ENCODE measurements around the gene PARD3B. TPM values are rescaled to one million over a fixed set of nuclear protein-coding genes. Genes with fewer than 3 reads are reported as not detected.

Gene PARD3B
- total RNA-seq, 1 experiment from 2014 or later, result 7.6 TPM

GRCh38 chr2:205619600-205619999, 1074.3 kb downstream of the PARD3B start:
- H3K4me3 ChIP-seq, result no peak overlapping the region
- POLR2A ChIA-PET (ENCODE audit: unreplicated experiment), result no interaction called here

GRCh38 chr2:205627085-205627484, 1081.8 kb downstream of the PARD3B start:
- Histone ChIP-seq H3K36me3 (ENCODE audit: low read depth) (no peaks in the 10 kb centered on the region), H3K9me3 (ENCODE audit: insufficient read depth, low read depth) (no peaks in the 10 kb centered on the region), H3K9me2 (ENCODE audit: insufficient read depth) (no peaks in the 10 kb centered on the region), H3K4me1 (replicated peaks; ENCODE audit: insufficient read depth) (no peaks in the 10 kb centered on the region), H3K4me2 (no peak overlapping the region), H3K4me3 (no peak overlapping the region), H3F3A (ENCODE audit: insufficient read depth, low read depth) (no peaks in the 10 kb centered on the region), H3K27me3 (ENCODE audit: insufficient read depth, low read depth) (no peaks in the 10 kb centered on the region), H2AFZ (no peak overlapping the region), H3K79me2 (ENCODE audit: low read depth) (no peaks in the 10 kb centered on the region), H4K20me1 (ENCODE audit: insufficient read depth) (no peaks in the 10 kb centered on the region), H3K27ac (no peak overlapping the region)
- intact Hi-C loops (cut with micrococcal nuclease; ENCODE audit: unreplicated experiment), result no loop called here
- POLR2A ChIA-PET (ENCODE audit: unreplicated experiment), result no interaction called here
- no peak for TF ChIP-seq EZH2 (IDR thresholded peaks at IDR 0.05; ENCODE audit: low read depth)
- TF ChIP-seq CTCF (conservative IDR thresholded peaks at IDR 0.05), result no peak
- CTCF ChIA-PET, result no interaction called here
- DNase-seq, result no peak
- BruUV-seq (replicated peaks), result no TSS peak

More at GRCh38 chr2:205619600-205619999, 1074.3 kb downstream of the PARD3B start:
- H2AFZ ChIP-seq, result no peak overlapping the region
- DNase-seq, result no peak
- no peaks in the 10 kb centered on the region for H3K9me2 ChIP-seq (ENCODE audit: insufficient read depth)
- no peaks in the 10 kb centered on the region for H3K9me3 ChIP-seq (ENCODE audit: insufficient read depth, low read depth)
- TF ChIP-seq CTCF (conservative IDR thresholded peaks at IDR 0.05) (no peak), EZH2 (IDR thresholded peaks at IDR 0.05; ENCODE audit: low read depth) (no peak)
- no peak overlapping the region for H3K4me2 ChIP-seq
- intact Hi-C loops (cut with micrococcal nuclease; ENCODE audit: unreplicated experiment), result no loop called here
- CTCF ChIA-PET, result no interaction called here
- no peaks in the 10 kb centered on the region for H3K79me2 ChIP-seq (ENCODE audit: low read depth)
- no peaks in the 10 kb centered on the region for H3K4me1 ChIP-seq (replicated peaks; ENCODE audit: insufficient read depth)
- H4K20me1 ChIP-seq (ENCODE audit: insufficient read depth), result no peaks in the 10 kb centered on the region
- no peaks in the 10 kb centered on the region for H3K27me3 ChIP-seq (ENCODE audit: insufficient read depth, low read depth)
- H3K27ac ChIP-seq, result no peak overlapping the region
- no TSS peak for BruUV-seq (replicated peaks)
- no peaks in the 10 kb centered on the region for H3F3A ChIP-seq (ENCODE audit: insufficient read depth, low read depth)
- no peaks in the 10 kb centered on the region for H3K36me3 ChIP-seq (ENCODE audit: low read depth)

GRCh38 chr2:205628422-205628821, 1083.1 kb downstream of the PARD3B start:
- no peaks in the 10 kb centered on the region for H3F3A ChIP-seq (ENCODE audit: insufficient read depth, low read depth)
- TF ChIP-seq CTCF (conservative IDR thresholded peaks at IDR 0.05) (no peak), EZH2 (IDR thresholded peaks at IDR 0.05; ENCODE audit: low read depth) (no peak)
- H3K4me2 ChIP-seq, result no peak overlapping the region
- no peaks in the 10 kb centered on the region for H3K79me2 ChIP-seq (ENCODE audit: low read depth)
- no peak overlapping the region for H3K4me3 ChIP-seq
- no TSS peak for BruUV-seq (replicated peaks)
- POLR2A ChIA-PET (ENCODE audit: unreplicated experiment), result no interaction called here
- no peaks in the 10 kb centered on the region for H3K36me3 ChIP-seq (ENCODE audit: low read depth)
- CTCF ChIA-PET, result no interaction called here
- H3K9me2 ChIP-seq (ENCODE audit: insufficient read depth), result no peaks in the 10 kb centered on the region
- no peaks in the 10 kb centered on the region for H3K27me3 ChIP-seq (ENCODE audit: insufficient read depth, low read depth)
- H2AFZ ChIP-seq, result no peak overlapping the region
- intact Hi-C loops (cut with micrococcal nuclease; ENCODE audit: unreplicated experiment), result no loop called here
- DNase-seq, result no peak
- no peaks in the 10 kb centered on the region for H3K9me3 ChIP-seq (ENCODE audit: insufficient read depth, low read depth)
- H3K27ac ChIP-seq, result no peak overlapping the region
- H3K4me1 ChIP-seq (replicated peaks; ENCODE audit: insufficient read depth), result no peaks in the 10 kb centered on the region
- no peaks in the 10 kb centered on the region for H4K20me1 ChIP-seq (ENCODE audit: insufficient read depth)

All from PC-9 (cell line).